ENCODE measurements around the gene LPXN.
A peak's percentile ranks its signal among the peaks of the same experiment; 100 is the strongest.
"Not testable (repeated sequence)": the region's sequence is repeated elsewhere in the genome, so short reads cannot be mapped to it uniquely, and the experiment has no call there.

LPXN gene

GRCh38 chr11:58579192-58580129 lies 3.8 kb upstream of the LPXN start:
- DNase-seq (ENCODE audit: low read depth): peak; percentile 87

- peak; percentile 95 for DNase-seq (ENCODE audit: low read depth)
Observed at GRCh38 chr11:58578635-58579191, 3.1 kb upstream of the LPXN start, which contains the start of gene ZFP91. Gene ZFP91, plus strand, starts transcription at chr11:58579063. Its CDS starts 219 bp downstream, at chr11:58579282.

- peak; percentile 88 for DNase-seq (ENCODE audit: low read depth)
Observed at GRCh38 chr11:58578136-58578634, 2.5 kb upstream of the LPXN start.

GRCh38 chr11:58577555-58578135 lies 2.0 kb upstream of the LPXN start:
- peak; percentile 68 for DNase-seq (ENCODE audit: low read depth)

- DNase-seq (ENCODE audit: low read depth): no peak
Observed at GRCh38 chr11:58576887-58577471, 1.3 kb upstream of the LPXN start.

- no peak for DNase-seq (ENCODE audit: low read depth)
Observed at GRCh38 chr11:58574881-58575280, 775 bp downstream of the LPXN start.

- peak; percentile 65 for DNase-seq (ENCODE audit: low read depth)
Observed at GRCh38 chr11:58573451-58574104, 2.1 kb downstream of the LPXN start.

GRCh38 chr11:58572906-58573305 lies 2.8 kb downstream of the LPXN start:
- not testable (repeated sequence) for DNase-seq (ENCODE audit: low read depth)

- DNase-seq (ENCODE audit: low read depth): peak; percentile 70
Observed at GRCh38 chr11:58567889-58568512, 7.7 kb downstream of the LPXN start.

GRCh38 chr11:58564231-58564630 lies 11.4 kb downstream of the LPXN start:
- DNase-seq (ENCODE audit: low read depth): no peak

GRCh38 chr11:58562375-58562800 lies 13.3 kb downstream of the LPXN start:
- DNase-seq (ENCODE audit: low read depth): no peak

GRCh38 chr11:58561394-58562098 lies 14.1 kb downstream of the LPXN start:
- no peak for DNase-seq (ENCODE audit: low read depth)

- DNase-seq (ENCODE audit: low read depth): no peak
Observed at GRCh38 chr11:58560842-58561241, 14.8 kb downstream of the LPXN start.

GRCh38 chr11:58549644-58550043 lies 26.0 kb downstream of the LPXN start:
- no peak for DNase-seq (ENCODE audit: low read depth)

- no peak for DNase-seq (ENCODE audit: low read depth)
Observed at GRCh38 chr11:58546841-58547240, 28.8 kb downstream of the LPXN start.

GRCh38 chr11:58531865-58532341 lies 43.8 kb downstream of the LPXN start:
- DNase-seq (ENCODE audit: low read depth): no peak

GRCh38 chr11:58530236-58530635 lies 45.4 kb downstream of the LPXN start:
- no peak for DNase-seq (ENCODE audit: low read depth)

- no peak for DNase-seq (ENCODE audit: low read depth)
Observed at GRCh38 chr11:58527429-58527828, 48.2 kb downstream of the LPXN start.

GRCh38 chr11:58526721-58527120 lies 48.9 kb downstream of the LPXN start:
- DNase-seq (ENCODE audit: low read depth): no peak

GRCh38 chr11:58525037-58525614 lies 50.5 kb downstream of the LPXN start:
- DNase-seq (ENCODE audit: low read depth): no peak
